HG03439 (cell line): ENCODE measurements around the gene GIGYF1.
A peak's percentile ranks its signal among the peaks of the same experiment; 100 is the strongest.
"Not testable (repeated sequence)": the region's sequence is repeated elsewhere in the genome, so short reads cannot be mapped to it uniquely, and the experiment has no call there.

Source experiments
- ATAC-seq: cut with Tn5 transposase; IDR thresholded peaks from one replicate; pipeline ENCODE4 v1.9.1; 2021; ENCODE audit warnings: mild to moderate bottlenecking, moderate library complexity; ENCODE audit not compliant: unreplicated experiment

GIGYF1 gene

GRCh38 chr7:100673302-100673941 is 20.6 kb downstream of the GIGYF1 start, which contains the start of gene GNB2:
Gene GNB2 (plus strand): TSS chr7:100673740. CDS start chr7:100676266, 2,526 bp downstream.
- ATAC-seq = peak; percentile 71

GRCh38 chr7:100671353-100672327 is 22.4 kb downstream of the GIGYF1 start:
- ATAC-seq = no peak

DNA sequence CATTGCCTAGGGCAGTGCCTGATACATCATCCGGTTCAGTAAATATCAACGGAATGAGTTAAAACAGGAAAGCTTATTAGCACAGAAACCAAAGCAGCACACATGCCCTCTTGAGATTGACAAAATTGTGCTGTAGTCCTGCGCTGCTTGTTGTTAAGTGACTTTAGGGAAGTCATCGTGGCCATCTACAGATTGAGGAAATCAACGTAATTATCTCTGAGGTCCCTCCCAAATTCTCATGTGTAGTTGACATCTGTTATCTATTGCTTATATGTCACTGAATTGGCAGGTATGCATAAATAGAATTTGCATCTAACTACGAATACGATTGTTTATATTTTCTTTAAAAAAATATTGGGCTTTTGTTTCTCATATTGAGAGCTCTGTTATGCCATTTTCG is 24.0 kb downstream of the GIGYF1 start:
- no peak for ATAC-seq

GRCh38 chr7:100669106-100669505 is 24.9 kb downstream of the GIGYF1 start:
- ATAC-seq = not testable (repeated sequence)

GRCh38 chr7:100668069-100668449 is 26.0 kb downstream of the GIGYF1 start:
- ATAC-seq = no peak

GRCh38 chr7:100667331-100668068 is 26.6 kb downstream of the GIGYF1 start:
- no peak for ATAC-seq

DNA sequence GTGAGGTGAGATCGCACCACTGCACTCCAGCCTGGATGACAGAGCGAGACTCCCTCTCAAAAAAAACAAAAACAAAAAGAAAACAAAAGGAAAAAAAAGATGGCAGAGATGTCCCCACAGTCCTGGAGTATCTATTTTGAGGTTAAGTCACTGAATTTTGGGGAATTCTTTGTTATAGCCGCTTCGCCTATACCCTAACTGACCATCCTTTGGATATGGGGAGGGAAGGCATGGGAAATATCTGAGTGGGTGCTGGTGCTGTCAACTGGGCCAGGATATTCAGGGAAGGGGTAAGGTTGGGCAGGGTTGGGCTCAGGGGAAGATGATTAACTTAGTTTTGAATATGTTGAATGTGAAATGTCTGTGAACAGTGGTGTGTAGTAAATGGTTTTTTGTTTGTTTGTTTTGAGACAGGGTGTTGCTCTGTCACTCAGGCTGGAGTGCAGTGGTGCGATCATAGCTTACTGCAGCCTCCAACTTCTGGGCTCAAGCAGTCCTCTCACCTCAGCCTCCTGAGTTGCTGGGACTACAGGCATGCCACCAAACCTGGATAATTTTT is 28.8 kb downstream of the GIGYF1 start:
- ATAC-seq = no peak

- ATAC-seq = not testable (repeated sequence)
Measured at GRCh38 chr7:100662194-100662776, 31.8 kb downstream of the GIGYF1 start.

DNA sequence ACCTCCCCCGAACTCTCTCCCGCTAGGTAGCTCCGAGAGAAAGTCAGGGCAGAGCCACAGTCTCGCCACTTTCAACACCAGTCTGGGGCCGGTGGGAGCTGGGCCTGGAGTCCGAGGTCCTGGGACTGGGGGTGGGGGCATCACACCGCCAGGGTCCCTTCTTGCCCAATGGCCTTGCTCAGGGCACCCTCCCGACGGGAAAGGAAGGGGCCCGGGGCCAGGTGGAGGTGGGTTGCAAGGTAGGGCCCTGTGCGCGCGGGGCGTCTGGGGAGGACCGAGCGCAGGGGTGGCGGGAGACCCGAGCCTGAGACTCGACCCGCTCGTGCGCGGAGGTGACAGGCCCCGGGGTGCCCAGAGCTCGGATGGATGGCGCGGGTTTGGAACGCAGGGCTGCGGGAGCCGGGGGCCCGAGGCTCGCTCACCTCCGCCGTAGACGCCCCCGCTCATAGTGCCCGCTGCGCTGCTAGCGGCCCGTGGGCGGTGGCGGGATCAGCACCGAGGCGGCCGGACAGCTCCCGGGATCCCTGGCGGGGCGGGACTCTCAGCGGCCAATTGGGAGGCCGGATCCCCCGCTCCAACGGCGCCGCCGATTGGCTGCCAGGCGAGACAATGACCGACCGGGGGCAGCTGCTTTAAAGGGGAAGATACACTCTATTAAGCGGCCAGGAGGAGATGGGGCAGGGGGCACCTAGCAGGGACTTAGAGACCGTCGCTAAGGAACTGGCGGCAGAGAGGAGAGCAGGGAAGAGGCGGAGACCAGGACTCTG is 38.0 kb downstream of the GIGYF1 start, which contains the start of gene ACTL6B:
Gene ACTL6B, minus strand, starts transcription at position 541 of the 767 bp plus-strand sequence. Its CDS starts 94 bp downstream, at position 447.
- no peak for ATAC-seq

GRCh38 chr7:100654908-100655831 is 38.9 kb downstream of the GIGYF1 start:
- no peak for ATAC-seq

DNA sequence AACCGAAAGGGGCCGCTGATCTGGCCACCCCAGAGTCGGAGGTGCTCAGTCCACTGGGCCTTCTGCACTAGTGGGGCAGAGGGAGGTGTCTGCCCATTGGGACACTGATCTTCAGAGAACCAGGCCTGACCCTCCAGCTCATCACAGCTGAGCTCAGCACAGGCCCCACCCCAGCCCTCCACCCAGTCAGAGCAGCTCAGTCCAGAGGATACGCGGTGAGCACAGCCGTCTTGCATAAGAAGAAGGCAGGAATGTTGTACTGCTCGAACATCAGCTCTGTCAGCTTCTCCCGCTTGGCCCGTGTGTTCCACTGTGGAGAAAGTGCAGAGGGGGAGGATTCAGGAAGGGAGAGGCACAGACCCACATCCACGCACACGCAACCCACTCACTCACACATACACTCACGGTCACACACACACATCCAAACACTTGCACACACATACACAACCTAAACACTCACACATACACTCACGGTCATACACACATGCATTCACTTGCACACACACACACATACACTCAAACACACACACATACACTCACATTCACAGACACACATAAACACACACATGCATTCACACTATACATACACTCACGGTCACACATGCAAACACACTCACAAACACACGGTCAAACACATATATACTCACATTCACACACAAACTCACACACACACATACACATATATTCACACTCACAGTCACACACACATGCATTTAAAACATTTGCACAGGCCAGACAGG is 44.1 kb downstream of the GIGYF1 start:
- ATAC-seq = no peak

- ATAC-seq = no peak
Measured at GRCh38 chr7:100642534-100642907, 51.5 kb downstream of the GIGYF1 start.

DNA sequence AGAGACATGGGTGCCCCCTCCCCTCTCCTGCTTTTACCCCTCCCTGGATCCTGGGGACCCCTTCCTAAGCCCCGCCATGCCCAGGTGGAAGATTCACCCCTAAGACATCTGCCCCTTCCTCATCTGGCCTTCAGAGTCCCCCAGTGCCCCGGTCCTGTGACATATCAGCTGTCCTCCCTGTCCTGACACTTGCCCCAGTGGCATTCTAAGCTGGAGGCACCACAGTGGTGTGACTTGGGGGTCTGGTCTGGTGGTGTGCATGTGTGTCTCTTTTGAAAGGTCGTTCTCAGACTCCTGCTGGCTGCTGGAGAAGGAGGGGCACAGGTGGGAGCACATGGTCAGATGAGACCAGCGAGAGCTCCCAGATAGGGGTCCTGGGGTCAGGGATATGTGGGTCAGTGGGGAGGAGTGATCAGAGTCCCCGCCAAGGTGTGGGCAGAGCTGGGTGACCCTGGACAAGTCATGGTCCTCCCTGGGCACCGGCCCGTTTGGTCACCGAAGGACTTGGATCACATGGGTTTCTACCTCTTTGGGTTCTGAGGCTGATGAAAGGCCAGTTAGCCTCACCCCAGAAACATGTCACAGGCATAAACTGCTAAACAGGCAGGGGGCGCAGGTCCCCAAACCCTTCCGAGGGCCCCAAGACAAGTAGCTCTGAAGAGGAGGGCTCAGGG is 52.1 kb downstream of the GIGYF1 start:
- no peak for ATAC-seq

- ATAC-seq = no peak
Measured at GRCh38 chr7:100641463-100641859, 52.6 kb downstream of the GIGYF1 start, which contains the start of gene TFR2. Gene TFR2 (minus strand): TSS chr7:100641552. CDS start chr7:100641509, 43 bp downstream.

DNA sequence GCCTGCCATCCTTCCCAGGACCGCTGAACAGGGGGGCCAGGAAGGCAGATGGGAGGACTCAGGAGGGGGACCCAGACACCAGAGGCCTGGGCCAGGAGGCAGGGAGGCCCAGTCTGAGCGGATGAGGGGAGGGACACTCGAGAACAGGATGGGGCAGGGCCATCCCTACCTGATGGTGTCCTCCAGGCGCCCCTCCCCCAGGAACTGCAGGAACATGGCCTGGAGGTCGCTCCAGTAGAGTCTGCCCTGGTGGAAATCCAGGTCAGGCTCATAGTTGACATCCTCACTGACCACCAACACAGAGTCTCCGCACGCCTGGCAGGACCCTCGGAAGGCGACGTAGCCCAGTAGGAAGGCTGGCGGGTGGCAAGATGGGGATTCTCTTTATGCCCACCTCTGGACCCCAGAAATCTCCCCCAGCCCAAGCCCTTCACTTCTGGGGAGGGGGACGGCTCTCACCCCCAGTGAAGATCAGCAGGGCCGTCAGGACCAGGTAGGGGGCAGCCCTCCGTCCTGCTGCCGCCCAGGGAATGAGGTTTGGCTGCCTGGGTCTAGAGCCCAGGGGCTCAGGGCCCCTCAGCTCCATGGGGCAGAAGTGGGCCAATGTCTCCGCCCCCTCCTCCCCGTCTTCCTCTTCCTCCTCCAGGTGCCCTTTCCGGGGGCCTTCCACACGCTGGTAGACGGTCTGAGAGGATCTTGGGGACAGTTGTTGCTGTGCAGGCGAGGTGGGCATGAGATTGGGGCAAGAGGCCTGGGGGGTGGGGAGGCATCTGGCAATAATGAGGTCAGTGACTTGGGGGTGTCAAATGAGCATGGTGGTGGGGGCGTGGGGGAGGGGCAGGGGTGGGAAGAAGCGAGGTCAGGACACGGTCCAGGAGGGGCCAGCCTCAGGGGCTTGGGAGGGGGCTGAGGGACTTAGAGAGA is 53.3 kb downstream of the GIGYF1 start:
- no peak for ATAC-seq

DNA sequence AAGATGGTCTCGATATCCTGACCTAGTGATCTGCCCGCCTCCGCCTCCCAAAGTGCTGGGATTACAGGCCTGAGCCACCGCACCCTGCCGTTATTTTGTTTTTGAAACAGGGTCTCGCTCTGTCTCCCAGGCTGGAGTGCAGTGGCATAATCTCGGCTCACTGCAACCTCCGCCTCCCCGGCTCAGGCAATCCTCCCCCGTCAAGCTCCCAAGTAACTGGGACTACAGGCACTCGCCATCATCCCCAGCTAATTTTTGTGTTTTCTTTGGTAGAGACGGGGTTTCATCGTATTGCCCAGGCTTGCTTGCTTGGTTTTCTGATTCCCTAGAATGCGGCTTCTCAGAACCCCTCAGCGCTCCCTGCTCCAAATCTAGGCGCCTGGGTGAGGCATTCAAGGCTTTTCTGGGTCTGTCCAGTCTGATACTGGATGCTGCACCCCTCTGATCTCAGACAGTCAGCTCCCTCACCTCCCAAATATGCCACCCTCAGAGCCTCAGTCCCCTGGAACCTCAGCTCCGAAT is 54.0 kb downstream of the GIGYF1 start:
- no peak for ATAC-seq
